BLaER1 (cell line): ENCODE data around the gene REEP6.

Source experiments
- H3K27ac ChIP-seq: shearing (Covaris generic); formaldehyde crosslinking; 2 replicates; pipeline ENCODE4 v1.8.1; 2022
- H3K27me3 ChIP-seq: shearing (Covaris generic); formaldehyde crosslinking; 2 replicates; pipeline ENCODE4 v1.8.1; 2022
- H3K36me3 ChIP-seq: shearing (Covaris generic); formaldehyde crosslinking; 2 replicates; pipeline ENCODE4 v1.8.1; 2022
- H3K4me1 ChIP-seq: shearing (Covaris generic); formaldehyde crosslinking; 2 replicates; pipeline ENCODE4 v1.8.1; 2022
- H3K4me2 ChIP-seq: shearing (Covaris generic); formaldehyde crosslinking; 2 replicates; pipeline ENCODE4 v1.8.1; 2022
- H3K4me3 ChIP-seq: shearing (Covaris generic); formaldehyde crosslinking; 2 replicates; pipeline ENCODE4 v1.8.1; 2022
- H3K9ac ChIP-seq: shearing (Covaris generic); formaldehyde crosslinking; 2 replicates; pipeline ENCODE4 v1.8.1; 2022
- H3K9me3 ChIP-seq: shearing (Covaris generic); formaldehyde crosslinking; 2 replicates; pipeline ENCODE4 v1.8.1; 2022
- H4K20me1 ChIP-seq: shearing (Covaris generic); formaldehyde crosslinking; 2 replicates; pipeline ENCODE4 v1.8.1; 2022
- Cebpa-rat ChIP-seq: shearing (Covaris generic); IDR thresholded peaks from 2 replicates; pipeline ENCODE4 v1.8.1; 2022

The REEP6 gene

GRCh38 chr19:1457031-1457739, 33.8 kb upstream of the REEP6 start:
- no peak for TF ChIP-seq Cebpa-rat
- peaks cover 56% of the 10 kb centered on the region for H3K27me3 ChIP-seq
- H3K9me3 ChIP-seq = no peaks in the 10 kb centered on the region
- H4K20me1 ChIP-seq = peaks cover 70% of the 10 kb centered on the region
- H3K4me1 ChIP-seq = peaks cover 42% of the 10 kb centered on the region
- H3K27ac ChIP-seq = no peak overlapping the region
- no peak overlapping the region for H3K4me3 ChIP-seq
- peak overlapping the region; percentile 96 for H3K4me2 ChIP-seq
- no peak overlapping the region for H3K9ac ChIP-seq
- peaks cover 15% of the 10 kb centered on the region; the same call in 1 of the 2 replicates for H3K36me3 ChIP-seq

- Histone ChIP-seq H3K4me1 (peaks cover 42% of the 10 kb centered on the region), H3K4me2 (no peak overlapping the region), H3K27me3 (peaks cover 49% of the 10 kb centered on the region), H3K9ac (no peak overlapping the region), H3K27ac (no peak overlapping the region), H3K9me3 (no peaks in the 10 kb centered on the region), H3K36me3 (peaks cover 15% of the 10 kb centered on the region; the same call in 1 of the 2 replicates), H4K20me1 (peaks cover 64% of the 10 kb centered on the region), H3K4me3 (no peak overlapping the region)
- no peak for TF ChIP-seq Cebpa-rat
Measured at GRCh38 chr19:1457892-1458291, 33.1 kb upstream of the REEP6 start.

DNA sequence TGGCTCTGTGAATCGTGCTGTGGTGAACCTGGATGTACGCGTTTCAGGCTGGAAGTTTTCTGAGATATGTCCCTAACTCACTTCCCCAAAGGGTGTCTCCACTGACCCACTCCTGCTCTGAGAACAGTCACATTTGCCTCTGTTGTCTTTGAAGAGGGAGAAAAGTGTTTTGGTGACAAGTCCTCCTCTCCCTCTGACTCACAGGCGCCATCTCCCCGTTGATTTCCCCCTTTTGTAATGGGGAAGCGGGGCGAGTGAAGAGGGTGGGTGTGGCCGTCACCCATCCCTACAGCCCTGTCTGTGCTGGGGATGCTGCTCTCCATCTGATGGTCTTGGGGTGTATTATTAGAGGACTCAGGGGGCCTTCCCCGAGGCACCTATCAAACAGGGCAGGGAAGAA, 31.5 kb upstream of the REEP6 start:
- Histone ChIP-seq H3K4me2 (no peak overlapping the region), H3K9ac (no peak overlapping the region), H3K4me3 (no peak overlapping the region), H4K20me1 (peaks cover 76% of the 10 kb centered on the region), H3K36me3 (peaks cover 15% of the 10 kb centered on the region; the same call in 1 of the 2 replicates), H3K27ac (no peak overlapping the region), H3K4me1 (peaks cover 27% of the 10 kb centered on the region), H3K27me3 (peaks cover 37% of the 10 kb centered on the region), H3K9me3 (no peaks in the 10 kb centered on the region)
- TF ChIP-seq Cebpa-rat = no peak

- Histone ChIP-seq H3K4me3 (no peak overlapping the region), H3K36me3 (peaks cover 18% of the 10 kb centered on the region; the same call in 1 of the 2 replicates)
- no peak for TF ChIP-seq Cebpa-rat
Measured at GRCh38 chr19:1460033-1460995, 30.7 kb upstream of the REEP6 start.

GRCh38 chr19:1461862-1462261, 29.1 kb upstream of the REEP6 start:
- Histone ChIP-seq H3K27ac (no peak overlapping the region), H4K20me1 (peaks cover 89% of the 10 kb centered on the region), H3K27me3 (peaks cover 43% of the 10 kb centered on the region), H3K9ac (no peak overlapping the region), H3K4me3 (no peak overlapping the region), H3K9me3 (no peaks in the 10 kb centered on the region), H3K36me3 (peaks cover 33% of the 10 kb centered on the region; the same call in 1 of the 2 replicates), H3K4me1 (peaks cover 11% of the 10 kb centered on the region), H3K4me2 (no peak overlapping the region)
- no peak for TF ChIP-seq Cebpa-rat

More at GRCh38 chr19:1460033-1460995, 30.7 kb upstream of the REEP6 start:
- H3K27me3 ChIP-seq = peaks cover 41% of the 10 kb centered on the region
- no peak overlapping the region for H3K27ac ChIP-seq
- no peak overlapping the region for H3K9ac ChIP-seq
- H3K9me3 ChIP-seq = no peaks in the 10 kb centered on the region
- H3K4me1 ChIP-seq = peaks cover 20% of the 10 kb centered on the region
- no peak overlapping the region for H3K4me2 ChIP-seq
- peaks cover 84% of the 10 kb centered on the region for H4K20me1 ChIP-seq

GRCh38 chr19:1465191-1466016, 25.6 kb upstream of the REEP6 start:
- Histone ChIP-seq H3K4me2 (0 out of 2 replicates have a peak overlapping the region, but pooled peaks have one; percentile 2), H3K27ac (no peak overlapping the region), H3K4me1 (peaks cover 34% of the 10 kb centered on the region), H3K36me3 (peaks cover 30% of the 10 kb centered on the region; the same call in 1 of the 2 replicates), H3K9ac (no peak overlapping the region), H4K20me1 (peaks cover 91% of the 10 kb centered on the region), H3K27me3 (peaks cover 61% of the 10 kb centered on the region), H3K9me3 (no peaks in the 10 kb centered on the region), H3K4me3 (no peak overlapping the region)
- no peak for TF ChIP-seq Cebpa-rat

- H3K4me3 ChIP-seq = no peak overlapping the region
- H3K4me2 ChIP-seq = 0 out of 2 replicates have a peak overlapping the region, but pooled peaks have one; percentile 2
- H4K20me1 ChIP-seq = peaks cover 91% of the 10 kb centered on the region
- H3K27me3 ChIP-seq = peaks cover 68% of the 10 kb centered on the region
- H3K9ac ChIP-seq = no peak overlapping the region
- H3K27ac ChIP-seq = no peak overlapping the region
- TF ChIP-seq Cebpa-rat = no peak
- no peaks in the 10 kb centered on the region for H3K9me3 ChIP-seq
- H3K4me1 ChIP-seq = peaks cover 41% of the 10 kb centered on the region
- peaks cover 24% of the 10 kb centered on the region; the same call in 1 of the 2 replicates for H3K36me3 ChIP-seq
Measured at GRCh38 chr19:1466018-1466460, 24.9 kb upstream of the REEP6 start.

GRCh38 chr19:1466461-1467214, 24.3 kb upstream of the REEP6 start:
- H3K27ac ChIP-seq = no peak overlapping the region
- peaks cover 21% of the 10 kb centered on the region; the same call in 1 of the 2 replicates for H3K36me3 ChIP-seq
- H3K9ac ChIP-seq = no peak overlapping the region
- H4K20me1 ChIP-seq = peaks cover 91% of the 10 kb centered on the region
- H3K4me3 ChIP-seq = no peak overlapping the region
- peaks cover 47% of the 10 kb centered on the region for H3K4me1 ChIP-seq
- H3K4me2 ChIP-seq = no peak overlapping the region
- no peak for TF ChIP-seq Cebpa-rat
- no peaks in the 10 kb centered on the region for H3K9me3 ChIP-seq
- H3K27me3 ChIP-seq = peaks cover 74% of the 10 kb centered on the region
